OCI-LY3 (cell line): ENCODE data around the gene HIVEP2.

ENCODE experiments used
- H2AFZ ChIP-seq: fragments of 200-600, 300-600 bp; shearing (Covaris generic); 2 replicates; pipeline ENCODE4 v1.6.0; 2014; ENCODE audit warnings: antibody characterized with exemption, low read depth, low read length
- H3K27ac ChIP-seq: fragments of 200-600, 300-600 bp; sonication (generic); 2 replicates; pipeline ENCODE4 v1.5.1; 2014; ENCODE audit warnings: mild to moderate bottlenecking, low read length, moderate library complexity, mixed read lengths
- H3K27me3 ChIP-seq: fragments of 200-600, 300-600 bp; sonication (generic); 2 replicates; pipeline ENCODE4 v1.6.1; 2014; ENCODE audit warnings: low read depth, low read length, mixed read lengths
- H3K36me3 ChIP-seq: fragments of 200-600, 300-600 bp; sonication (generic); replicated peaks from 2 replicates; pipeline ENCODE3; 2014; ENCODE audit warnings: low read depth, low read length, mixed read lengths
- H3K4me1 ChIP-seq: fragments of 300-600, 200-600 bp; sonication (generic); 2 replicates; pipeline ENCODE4 v1.6.1; 2014; ENCODE audit warnings: low read length, mixed read lengths
- H3K4me2 ChIP-seq: fragments of 200-600, 300-600 bp; sonication (generic); 2 replicates; pipeline ENCODE4 v1.6.1; 2014; ENCODE audit warnings: low read length, mixed read lengths
- H3K4me3 ChIP-seq: fragments of 300-600, 200-600 bp; sonication (generic); 2 replicates; pipeline ENCODE4 v1.5.1; 2014; ENCODE audit warnings: antibody characterized with exemption, mild to moderate bottlenecking, low read length, moderate library complexity
- H3K79me2 ChIP-seq: fragments of 300-600, 200-600 bp; shearing (Covaris generic); 2 replicates; pipeline ENCODE4 v1.6.1; 2014; ENCODE audit warnings: mild to moderate bottlenecking, low read length, mixed read lengths
- H3K9ac ChIP-seq: fragments of 300-600, 200-600 bp; shearing (Covaris generic); 2 replicates; pipeline ENCODE4 v1.6.0; 2014; ENCODE audit warnings: mild to moderate bottlenecking, low read length, moderate library complexity
- H3K9me3 ChIP-seq: fragments of 200-600, 300-600 bp; shearing (Covaris generic); 2 replicates; pipeline ENCODE4 v1.6.1; 2014; ENCODE audit warnings: low read length, mixed read lengths; ENCODE audit not compliant: insufficient read depth
- H4K20me1 ChIP-seq: fragments of 200-600, 300-600 bp; sonication (generic); 2 replicates; pipeline ENCODE4 v1.6.1; 2016; ENCODE audit warnings: low read length, mixed read lengths; ENCODE audit not compliant: insufficient read depth
- CTCF ChIP-seq: fragments of 200-600, 300-600 bp; sonication (generic); IDR thresholded peaks from 2 replicates; pipeline ENCODE4 v1.5.1; 2014; ENCODE audit warnings: antibody characterized with exemption, low read length, low read depth
- EZH2phosphoT487 ChIP-seq: fragments of 200-600 bp; shearing (Covaris generic); IDR thresholded peaks from 2 replicates; pipeline ENCODE4 v1.6.1; 2018; ENCODE audit warnings: antibody characterized with exemption, mixed run types, low read depth

HIVEP2 gene

GRCh38 chr6:142811923-142812322 lies 133.1 kb downstream of the HIVEP2 start:
- Histone ChIP-seq H3K27ac (no peak overlapping the region), H3K27me3 (no peaks in the 10 kb centered on the region), H3K9ac (no peak overlapping the region), H3K36me3 (no peaks in the 10 kb centered on the region), H3K4me3 (no peak overlapping the region), H3K4me2 (no peak overlapping the region), H2AFZ (no peak overlapping the region), H3K79me2 (no peaks in the 10 kb centered on the region), H3K9me3 (no peaks in the 10 kb centered on the region), H3K4me1 (peaks cover 9% of the 10 kb centered on the region), H4K20me1 (no peaks in the 10 kb centered on the region)
- no peak for TF ChIP-seq CTCF
- TF ChIP-seq EZH2phosphoT487, result no peak

GRCh38 chr6:142810952-142811514 lies 133.9 kb downstream of the HIVEP2 start:
- Histone ChIP-seq H4K20me1 (no peaks in the 10 kb centered on the region), H3K27me3 (no peaks in the 10 kb centered on the region), H3K4me2 (no peak overlapping the region), H3K9me3 (no peaks in the 10 kb centered on the region), H2AFZ (no peak overlapping the region), H3K27ac (no peak overlapping the region), H3K79me2 (no peaks in the 10 kb centered on the region), H3K4me1 (peaks cover 9% of the 10 kb centered on the region), H3K9ac (no peak overlapping the region), H3K4me3 (no peak overlapping the region), H3K36me3 (no peaks in the 10 kb centered on the region)
- TF ChIP-seq EZH2phosphoT487 (no peak), CTCF (no peak)

- Histone ChIP-seq H3K36me3 (no peaks in the 10 kb centered on the region), H3K27me3 (no peaks in the 10 kb centered on the region), H3K4me3 (no peak overlapping the region), H2AFZ (no peak overlapping the region), H3K9ac (no peak overlapping the region), H4K20me1 (no peaks in the 10 kb centered on the region), H3K79me2 (no peaks in the 10 kb centered on the region), H3K4me1 (peaks cover 9% of the 10 kb centered on the region), H3K27ac (no peak overlapping the region), H3K4me2 (no peak overlapping the region), H3K9me3 (no peaks in the 10 kb centered on the region)
- TF ChIP-seq EZH2phosphoT487 (no peak), CTCF (no peak)
Measured at GRCh38 chr6:142809947-142810346, 135.0 kb downstream of the HIVEP2 start.

GRCh38 chr6:142808405-142809061 lies 136.4 kb downstream of the HIVEP2 start:
- no peak overlapping the region for H3K9ac ChIP-seq
- H3K9me3 ChIP-seq, result no peaks in the 10 kb centered on the region
- H2AFZ ChIP-seq, result no peak overlapping the region
- no peak overlapping the region for H3K4me3 ChIP-seq
- H3K4me1 ChIP-seq, result peaks cover 9% of the 10 kb centered on the region
- no peak for TF ChIP-seq CTCF
- no peak for TF ChIP-seq EZH2phosphoT487
- no peaks in the 10 kb centered on the region for H3K27me3 ChIP-seq
- no peaks in the 10 kb centered on the region for H4K20me1 ChIP-seq
- no peaks in the 10 kb centered on the region for H3K79me2 ChIP-seq
- no peaks in the 10 kb centered on the region for H3K36me3 ChIP-seq
- no peak overlapping the region for H3K27ac ChIP-seq
- no peak overlapping the region for H3K4me2 ChIP-seq
